ENCODE measurements around the gene CLMN. TPM values are rescaled to one million over a fixed set of nuclear protein-coding genes. Genes with fewer than 3 reads are reported as not detected.

CLMN gene
- total and polyA plus RNA-seq, 9 of the 15 experiments (the other 6 are each of a cell fraction or from before 2014, with no cell fraction given) = 0.01 to 0.18 (median 0.07) TPM; not detected in 4

GRCh38 chr14:95314609-95315008 is 5.1 kb downstream of the CLMN start:
- Histone ChIP-seq H3K9me3 (replicated peaks; ENCODE audit: control insufficient read depth, insufficient read depth, low read depth, low read length) (no peaks in the 10 kb centered on the region), H3K79me2 (ENCODE audit: control insufficient read depth, insufficient read depth, low read length) (no peaks in the 10 kb centered on the region), H4K20me1 (replicated peaks; ENCODE audit: control insufficient read depth, insufficient read depth, low read length) (no peaks in the 10 kb centered on the region), H2AFZ (ENCODE audit: low read depth, low read length) (no peak overlapping the region), H3K27me3 (ENCODE audit: control insufficient read depth in 2 of 2, insufficient read depth in 2 of 2, low read length in 2 of 2) (peaks cover 0 to 52% of the 10 kb centered on the region in 2 experiments; a peak in 3 of 5 replicates), H3K4me2 (ENCODE audit: insufficient read depth, low read length) (no peak overlapping the region), H3K9ac (ENCODE audit: insufficient read depth in 1 of 2, low read depth in 2 of 2, low read length in 2 of 2) (no peak overlapping the region), H3K9me1 (ENCODE audit: control insufficient read depth, insufficient read depth, low read length) (no peaks in the 10 kb centered on the region), H3K4me3 (no peak overlapping the region), H3K27ac (ENCODE audit: extremely low read depth, low read depth, low read length) (no peak overlapping the region), H3K36me3 (ENCODE audit: control insufficient read depth, insufficient read depth, low read length) (no peaks in the 10 kb centered on the region), H3K4me1 (replicated peaks in 1 of 2; ENCODE audit: control insufficient read depth in 2 of 2, insufficient read depth in 2 of 2, low read length in 2 of 2) (peaks cover 0 to 7% of the 10 kb centered on the region in 2 experiments; a peak in 2 of 5 replicates)
- ATAC-seq (no peak), FAIRE-seq (no peak), DNase-seq (ENCODE audit: extremely low read depth in 1 of 4, low spot score in 3 of 4) (no peak)
- ChIA-PET CTCF (ENCODE audit: low intra/inter-chr PET ratio) (no interaction called here), POLR2A (no interaction called here)
- TF ChIP-seq POLR2G (IDR thresholded peaks at IDR 0.05; ENCODE audit: low read depth, low read length) (no peak), GATAD2B (IDR thresholded peaks at IDR 0.05; ENCODE audit: borderline replicate concordance) (no peak)
- intact Hi-C loops (cut with micrococcal nuclease) (no loop called here), in situ Hi-C loops (cut with MboI) (no loop called here)
- no TSS peak for BruUV-seq (replicated peaks)
- 3% methylated on average over 6 of the region's 6 CpGs for WGBS (ENCODE audit: insufficient coverage, low coverage, missing lambda C conversion rate)

- BruUV-seq (replicated peaks) = no TSS peak
- no peak for DNase-seq (ENCODE audit: extremely low read depth in 1 of 4, low spot score in 3 of 4)
- no peaks in the 10 kb centered on the region for H3K4me1 ChIP-seq (replicated peaks in 1 of 2; ENCODE audit: control insufficient read depth in 2 of 2, insufficient read depth in 2 of 2, low read length in 2 of 2)
- H4K20me1 ChIP-seq (replicated peaks; ENCODE audit: control insufficient read depth, insufficient read depth, low read length) = no peaks in the 10 kb centered on the region
- in situ Hi-C loops (cut with MboI) (no loop called here), intact Hi-C loops (cut with micrococcal nuclease) (no loop called here)
- no peaks in the 10 kb centered on the region for H3K9me3 ChIP-seq (replicated peaks; ENCODE audit: control insufficient read depth, insufficient read depth, low read depth, low read length)
- no peak overlapping the region for H3K9ac ChIP-seq (ENCODE audit: insufficient read depth in 1 of 2, low read depth in 2 of 2, low read length in 2 of 2)
- WGBS (ENCODE audit: insufficient coverage, low coverage, missing lambda C conversion rate) = 0% methylated on average over 4 of the region's 5 CpGs
- no peak for FAIRE-seq
- no peaks in the 10 kb centered on the region for H3K79me2 ChIP-seq (ENCODE audit: control insufficient read depth, insufficient read depth, low read length)
- H3K4me3 ChIP-seq = no peak overlapping the region
- H3K27me3 ChIP-seq (ENCODE audit: control insufficient read depth in 2 of 2, insufficient read depth in 2 of 2, low read length in 2 of 2) = peaks cover 0 to 59% of the 10 kb centered on the region in 2 experiments; a peak in 3 of 5 replicates
- TF ChIP-seq POLR2G (IDR thresholded peaks at IDR 0.05; ENCODE audit: low read depth, low read length) (no peak), HMGXB4 (CRISPR knock-in tag; IDR thresholded peaks at IDR 0.05) (no peak), SIN3B (IDR thresholded peaks at IDR 0.05; ENCODE audit: low read depth) (no peak), ZNF140 (CRISPR knock-in tag; IDR thresholded peaks at IDR 0.05) (no peak)
- ChIA-PET POLR2A (interaction anchor here (0.6 kb wide), 1 partner anchor 1132 kb away, joined by 3 read pairs; no protein-coding TSS in a partner anchor), CTCF (ENCODE audit: low intra/inter-chr PET ratio) (no interaction called here)
- H3K36me3 ChIP-seq (ENCODE audit: control insufficient read depth, insufficient read depth, low read length) = no peaks in the 10 kb centered on the region
- no peak overlapping the region for H2AFZ ChIP-seq (ENCODE audit: low read depth, low read length)
- no peak overlapping the region for H3K27ac ChIP-seq (ENCODE audit: extremely low read depth, low read depth, low read length)
- ATAC-seq = no peak
- H3K4me2 ChIP-seq (ENCODE audit: insufficient read depth, low read length) = no peak overlapping the region
- no peaks in the 10 kb centered on the region for H3K9me1 ChIP-seq (ENCODE audit: control insufficient read depth, insufficient read depth, low read length)
These were observed 6.0 kb downstream of the CLMN start for GRCh38 chr14:95313707-95314106.

Data from K562 (cell line).